ENCODE data around the gene PTPRA.

- TF ChIP-seq YY1 (IDR thresholded peaks at IDR 0.05; ENCODE audit: low read depth, low read length) = no peak
- TF ChIP-seq, protein P1, sequence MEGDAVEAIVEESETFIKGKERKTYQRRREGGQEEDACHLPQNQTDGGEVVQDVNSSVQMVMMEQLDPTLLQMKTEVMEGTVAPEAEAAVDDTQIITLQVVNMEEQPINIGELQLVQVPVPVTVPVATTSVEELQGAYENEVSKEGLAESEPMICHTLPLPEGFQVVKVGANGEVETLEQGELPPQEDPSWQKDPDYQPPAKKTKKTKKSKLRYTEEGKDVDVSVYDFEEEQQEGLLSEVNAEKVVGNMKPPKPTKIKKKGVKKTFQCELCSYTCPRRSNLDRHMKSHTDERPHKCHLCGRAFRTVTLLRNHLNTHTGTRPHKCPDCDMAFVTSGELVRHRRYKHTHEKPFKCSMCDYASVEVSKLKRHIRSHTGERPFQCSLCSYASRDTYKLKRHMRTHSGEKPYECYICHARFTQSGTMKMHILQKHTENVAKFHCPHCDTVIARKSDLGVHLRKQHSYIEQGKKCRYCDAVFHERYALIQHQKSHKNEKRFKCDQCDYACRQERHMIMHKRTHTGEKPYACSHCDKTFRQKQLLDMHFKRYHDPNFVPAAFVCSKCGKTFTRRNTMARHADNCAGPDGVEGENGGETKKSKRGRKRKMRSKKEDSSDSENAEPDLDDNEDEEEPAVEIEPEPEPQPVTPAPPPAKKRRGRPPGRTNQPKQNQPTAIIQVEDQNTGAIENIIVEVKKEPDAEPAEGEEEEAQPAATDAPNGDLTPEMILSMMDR (IDR thresholded peaks at IDR 0.05; ENCODE audit: control extremely low read depth in 1 of 3, insufficient read depth in 1 of 3, low read depth in 1 of 3, low read length in 3 of 3) = no peak
- TF ChIP-seq GTF2F1 (IDR thresholded peaks at IDR 0.05; ENCODE audit: borderline replicate concordance, low read depth, low read length) = no peak
- TF ChIP-seq TAF1 (IDR thresholded peaks at IDR 0.05; ENCODE audit: low read depth, low read length) = no peak
- no peak for TF ChIP-seq CBX5 (IDR thresholded peaks at IDR 0.05; ENCODE audit: low read depth, low read length)
- TF ChIP-seq EZH2 (IDR thresholded peaks at IDR 0.05; ENCODE audit: low read depth, low read length, severe bottlenecking) = no peak
- TF ChIP-seq, protein P2, sequence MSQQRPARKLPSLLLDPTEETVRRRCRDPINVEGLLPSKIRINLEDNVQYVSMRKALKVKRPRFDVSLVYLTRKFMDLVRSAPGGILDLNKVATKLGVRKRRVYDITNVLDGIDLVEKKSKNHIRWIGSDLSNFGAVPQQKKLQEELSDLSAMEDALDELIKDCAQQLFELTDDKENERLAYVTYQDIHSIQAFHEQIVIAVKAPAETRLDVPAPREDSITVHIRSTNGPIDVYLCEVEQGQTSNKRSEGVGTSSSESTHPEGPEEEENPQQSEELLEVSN (IDR thresholded peaks at IDR 0.05) = no peak
- TF ChIP-seq KDM1A (IDR thresholded peaks at IDR 0.05; ENCODE audit: borderline replicate concordance, low read length) = no peak
- TF ChIP-seq SUZ12 (IDR thresholded peaks at IDR 0.05; ENCODE audit: low read length) = no peak
- no peak for TF ChIP-seq ATF2 (IDR thresholded peaks at IDR 0.05; ENCODE audit: low read length)
- TF ChIP-seq, protein P3, sequence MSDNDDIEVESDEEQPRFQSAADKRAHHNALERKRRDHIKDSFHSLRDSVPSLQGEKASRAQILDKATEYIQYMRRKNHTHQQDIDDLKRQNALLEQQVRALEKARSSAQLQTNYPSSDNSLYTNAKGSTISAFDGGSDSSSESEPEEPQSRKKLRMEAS (IDR thresholded peaks at IDR 0.05) = no peak
- TF ChIP-seq HDAC2 (IDR thresholded peaks at IDR 0.05; ENCODE audit: borderline replicate concordance in 1 of 2, low read depth in 2 of 2, low read length in 2 of 2) = no peak
Measured at GRCh38 chr20:2837221-2837960, 35.9 kb upstream of the PTPRA start.
